Activated CD4-positive, alpha-beta T cell treated with anti-CD3 and anti-CD28 coated beads, Interleukin-2, amount 50 U/mL, for 16 hours (primary cell): ENCODE data around the gene MLX.
A peak's percentile ranks its signal among the peaks of the same experiment; 100 is the strongest.

Experiments
- DNase-seq: peaks from one replicate; pipeline ENCODE4 v3.0.0-alpha.2; 2020

MLX gene, protein sequence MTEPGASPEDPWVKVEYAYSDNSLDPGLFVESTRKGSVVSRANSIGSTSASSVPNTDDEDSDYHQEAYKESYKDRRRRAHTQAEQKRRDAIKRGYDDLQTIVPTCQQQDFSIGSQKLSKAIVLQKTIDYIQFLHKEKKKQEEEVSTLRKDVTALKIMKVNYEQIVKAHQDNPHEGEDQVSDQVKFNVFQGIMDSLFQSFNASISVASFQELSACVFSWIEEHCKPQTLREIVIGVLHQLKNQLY

GRCh38 chr17:42566883-42567573 lies at the start of gene MLX:
TSS of gene MLX (plus strand) at chr17:42567100. CDS start at chr17:42567125, 25 bp downstream.
- peak; percentile 95 for DNase-seq

GRCh38 chr17:42517516-42517915 lies 49.4 kb upstream of the MLX start:
- peak; percentile 77 for DNase-seq

GRCh38 chr17:42518046-42518754 lies 48.7 kb upstream of the MLX start:
- no peak for DNase-seq

DNA sequence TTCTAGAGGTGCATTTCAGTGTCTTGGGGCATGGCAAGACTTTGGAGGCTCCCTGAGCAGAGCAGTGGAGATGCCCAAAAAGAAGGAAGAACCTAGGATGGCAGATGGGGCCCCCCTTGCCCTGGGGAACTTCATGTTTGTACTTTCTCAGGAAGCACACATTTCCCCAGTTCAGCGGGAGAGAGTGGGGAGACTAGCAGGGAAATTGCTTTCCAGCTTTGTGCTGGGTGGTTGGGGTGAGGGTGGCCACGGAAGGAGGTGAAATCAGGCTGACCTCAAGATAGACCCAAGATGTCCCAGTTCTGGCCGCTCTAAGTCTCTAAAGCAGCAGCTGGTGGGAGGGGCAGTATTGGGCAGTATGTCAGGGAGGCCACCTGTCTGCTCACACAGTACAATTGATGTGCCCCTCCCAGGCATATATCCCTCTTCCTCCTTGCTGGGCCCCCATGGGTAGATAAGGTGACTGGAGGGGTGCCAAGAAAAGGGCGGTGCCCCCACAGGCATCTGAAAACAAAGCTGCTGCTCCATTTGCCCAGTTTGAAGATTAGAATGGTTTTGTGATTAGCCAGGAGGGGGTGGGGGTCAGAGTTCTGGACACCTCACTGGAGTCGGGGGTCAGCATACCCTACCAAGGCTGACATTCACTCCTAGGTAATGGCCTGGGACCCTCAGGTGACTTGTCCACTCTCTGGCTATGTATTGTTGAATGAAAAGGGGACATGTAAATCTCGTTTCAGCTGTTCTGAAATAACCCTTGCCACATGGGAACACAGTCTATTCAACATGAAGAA lies 48.0 kb upstream of the MLX start:
- no peak for DNase-seq

GRCh38 chr17:42519546-42520491 lies 47.1 kb upstream of the MLX start:
- no peak for DNase-seq

DNA sequence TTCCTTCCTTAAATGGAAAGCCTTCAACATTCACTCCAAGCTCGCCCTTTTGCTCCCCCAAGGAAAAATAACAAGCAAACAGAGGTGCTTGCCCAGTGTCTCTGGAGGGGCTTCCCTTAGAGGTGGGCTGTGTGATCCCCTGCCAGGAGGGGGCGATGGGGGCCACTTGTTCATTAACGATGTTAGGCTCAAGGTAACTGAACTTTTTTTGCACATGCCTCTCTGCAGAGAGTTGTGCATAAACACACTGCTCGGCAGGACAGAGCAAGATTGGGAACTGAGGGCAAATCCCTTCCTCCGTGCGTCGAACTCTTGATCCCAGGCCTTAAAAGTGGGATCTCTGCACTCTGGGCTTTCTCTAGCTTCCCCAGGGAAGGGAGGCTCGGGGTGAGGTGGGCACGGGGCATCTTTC lies 46.4 kb upstream of the MLX start:
- peak; percentile 24 for DNase-seq

GRCh38 chr17:42521036-42521435 lies 45.9 kb upstream of the MLX start:
- peak; percentile 40 for DNase-seq

DNA sequence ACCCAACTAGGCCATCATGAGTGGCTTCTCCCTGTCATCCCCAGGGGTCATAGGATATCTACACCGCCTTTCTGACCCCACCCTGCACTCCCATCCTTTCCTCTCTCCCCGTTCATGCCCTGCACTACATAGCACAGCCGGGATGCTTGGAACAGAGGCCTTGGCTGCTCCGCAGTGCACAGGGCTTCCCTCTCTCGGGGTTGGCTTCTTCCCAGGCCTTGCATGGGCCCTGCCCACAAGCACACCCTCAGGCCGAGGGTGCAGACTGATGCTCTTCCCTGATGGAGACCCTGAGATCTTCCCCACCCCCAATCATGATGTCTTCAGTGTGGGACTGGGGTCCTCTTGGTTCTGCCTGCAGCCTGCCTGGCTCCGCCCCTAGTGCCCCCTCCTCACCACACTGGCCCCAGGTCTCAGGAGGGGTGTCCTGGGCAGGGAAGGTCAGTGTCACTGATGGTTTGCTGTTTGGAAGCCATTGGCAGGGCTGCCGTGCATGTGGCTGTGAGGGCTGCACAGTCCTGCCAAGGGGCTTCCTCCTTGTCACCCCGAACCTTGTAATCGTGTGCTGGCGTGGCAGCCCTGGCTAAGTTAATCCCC lies 45.1 kb upstream of the MLX start:
- DNase-seq: no peak

DNA sequence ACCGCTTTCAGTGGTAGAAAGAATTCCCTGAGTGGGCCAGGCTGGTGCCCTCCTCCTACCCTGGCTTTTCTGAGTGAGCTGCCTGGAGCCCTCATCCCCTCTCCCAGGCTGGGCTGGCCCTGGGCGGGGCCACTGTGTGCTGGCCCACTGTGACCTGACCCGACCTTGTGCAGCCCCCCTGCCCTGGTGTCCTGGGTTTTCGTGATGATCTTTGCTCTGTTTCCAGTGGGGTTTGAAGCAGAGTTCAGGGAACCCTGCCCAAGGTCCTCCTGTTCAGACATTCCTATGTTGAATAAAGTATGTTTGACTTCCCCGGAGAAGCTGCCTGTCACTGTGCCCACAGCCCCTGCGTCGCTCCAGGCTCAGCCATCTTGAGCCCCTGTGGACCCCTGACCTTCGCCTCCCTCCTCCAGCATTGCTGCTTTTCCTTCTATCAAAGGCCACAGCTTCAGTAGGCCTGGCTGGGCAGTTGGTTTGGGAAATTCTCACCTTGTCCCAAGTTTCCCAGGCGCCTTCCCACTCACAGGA lies 44.6 kb upstream of the MLX start:
- no peak for DNase-seq

DNA sequence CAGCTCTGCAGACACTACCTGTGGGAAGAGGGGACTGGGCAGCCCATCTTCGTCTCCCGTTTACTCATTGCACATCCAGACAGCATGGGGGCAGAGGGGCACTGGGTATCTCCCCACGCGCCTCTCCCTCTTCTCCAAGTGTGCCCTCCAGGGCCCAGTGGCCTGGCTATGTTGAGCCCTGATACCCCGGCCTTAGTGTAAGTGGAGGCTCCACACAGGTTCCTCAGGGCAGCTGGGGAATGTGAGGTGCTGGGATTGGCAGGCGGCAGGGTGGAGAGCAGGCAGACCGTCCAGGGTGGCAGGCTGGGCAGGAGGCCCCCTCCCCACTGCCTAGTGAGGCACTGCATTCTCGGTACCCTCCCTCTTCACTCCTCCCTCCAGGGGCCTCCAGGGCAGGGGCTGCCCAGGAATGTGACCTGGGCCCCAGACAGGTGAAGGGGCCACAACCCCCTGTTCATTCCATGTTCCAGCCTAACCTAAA lies 44.1 kb upstream of the MLX start:
- DNase-seq: no peak

- DNase-seq: no peak
Observed at GRCh38 chr17:42525221-42525620, 41.7 kb upstream of the MLX start.

- DNase-seq: no peak
Observed at GRCh38 chr17:42526031-42526444, 40.9 kb upstream of the MLX start.

- no peak for DNase-seq
Observed at GRCh38 chr17:42527932-42528331, 39.0 kb upstream of the MLX start.

DNA sequence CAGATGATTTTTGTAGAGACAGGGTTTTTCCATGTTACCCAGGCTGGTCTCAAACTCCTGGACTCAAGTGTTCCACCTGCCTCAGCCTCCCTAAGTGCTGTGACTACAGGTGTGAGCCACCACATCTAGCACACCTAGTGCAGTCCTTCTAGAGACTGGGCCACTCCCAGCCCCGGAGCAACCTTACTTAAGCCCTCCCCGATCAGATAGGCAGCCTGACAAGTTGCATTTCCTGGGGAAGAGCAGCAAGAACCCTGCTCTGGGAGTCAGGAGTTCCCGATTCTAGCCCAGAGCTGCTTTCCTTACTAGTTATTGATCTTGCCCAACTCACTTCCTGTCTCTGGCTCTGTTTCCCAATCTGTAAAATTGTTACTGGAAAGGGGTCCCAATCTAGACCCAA lies 37.8 kb upstream of the MLX start:
- DNase-seq: no peak

DNA sequence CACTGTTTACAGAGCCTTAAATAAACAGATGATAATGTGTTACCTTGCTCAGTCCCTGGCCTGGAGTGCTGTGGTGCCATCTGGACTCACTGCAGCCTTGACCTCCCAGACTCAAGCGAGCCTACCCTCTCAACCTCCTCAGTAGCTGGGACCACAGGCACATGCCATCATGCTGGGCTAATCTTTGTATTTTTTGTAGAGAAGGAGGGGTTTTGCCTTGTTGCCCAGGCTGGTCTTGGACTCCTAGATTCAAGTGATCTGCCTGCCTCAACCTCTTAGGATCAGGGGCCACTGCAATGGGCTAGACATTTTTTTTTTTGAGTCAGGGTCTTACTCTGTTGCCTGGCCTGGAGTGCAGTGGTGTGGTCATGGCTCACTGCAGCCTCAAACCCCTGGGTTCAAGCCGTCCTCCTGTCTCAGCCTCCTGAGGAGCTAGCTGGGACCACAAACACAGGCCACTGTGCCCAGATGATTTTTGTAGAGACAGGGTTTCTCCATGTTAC lies 35.9 kb upstream of the MLX start:
- no peak for DNase-seq

- DNase-seq: peak; percentile 33
Observed at GRCh38 chr17:42531455-42532354, 35.2 kb upstream of the MLX start.

- no peak for DNase-seq
Observed at GRCh38 chr17:42535155-42536047, 31.5 kb upstream of the MLX start.

- DNase-seq: peak; percentile 88
Observed at GRCh38 chr17:42536048-42536371, 30.9 kb upstream of the MLX start, which contains the start of gene NAGLU. TSS of gene NAGLU (plus strand) at chr17:42536241. CDS start at chr17:42536273, 32 bp downstream.
